ENCODE data around the gene LEF1.

The LEF1 gene

DNA sequence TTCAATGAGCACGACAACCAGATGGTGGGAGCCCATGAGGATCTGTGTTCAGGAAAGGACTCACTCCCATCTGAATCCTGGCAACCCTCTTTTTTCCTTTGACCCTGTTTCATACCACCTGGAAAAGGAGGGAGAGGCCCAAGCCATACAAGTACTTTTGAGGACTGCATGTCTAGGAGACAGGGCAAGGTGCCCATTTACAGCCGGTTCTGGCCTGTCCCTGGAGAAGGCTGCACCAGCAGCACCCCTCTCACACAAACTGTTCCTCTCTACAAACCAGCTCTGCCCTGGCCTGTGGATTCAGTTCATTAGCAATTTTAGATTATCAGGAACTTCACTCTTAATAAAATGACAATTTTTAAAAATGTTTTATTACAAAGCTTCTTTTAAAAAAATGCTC, 121.5 kb downstream of the LEF1 start:
- Histone ChIP-seq H3K9ac (ENCODE audit: low read depth, low read length) (no peak overlapping the region), H3K36me3 (ENCODE audit: insufficient read depth, low read length) (no peaks in the 10 kb centered on the region), H3K9me3 (ENCODE audit: control insufficient read depth, insufficient read depth, low read length) (no peaks in the 10 kb centered on the region), H3K4me1 (ENCODE audit: insufficient read depth, low read length) (no peaks in the 10 kb centered on the region)

DNA sequence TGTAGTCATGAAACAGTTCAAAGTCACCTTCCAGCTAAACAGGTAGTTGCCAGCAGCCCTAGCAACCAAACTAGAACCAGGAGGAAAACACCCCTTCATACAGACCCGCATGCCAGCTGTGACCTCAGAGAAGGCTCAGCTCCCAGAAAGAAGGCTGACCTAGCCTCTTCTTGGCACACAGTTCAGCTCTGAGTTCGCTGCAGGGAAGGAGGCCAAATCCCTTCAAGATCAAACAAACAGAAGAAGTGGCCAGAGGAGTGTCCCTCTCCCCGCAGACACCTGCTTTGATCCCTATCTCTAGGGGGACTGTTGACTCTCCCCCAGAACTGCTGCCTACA, 123.1 kb downstream of the LEF1 start:
- H3K4me1 ChIP-seq (ENCODE audit: insufficient read depth, low read length): no peaks in the 10 kb centered on the region
- H3K9me3 ChIP-seq (ENCODE audit: control insufficient read depth, insufficient read depth, low read length): no peaks in the 10 kb centered on the region
- no peak overlapping the region for H3K9ac ChIP-seq (ENCODE audit: low read depth, low read length)
- H3K36me3 ChIP-seq (ENCODE audit: insufficient read depth, low read length): no peaks in the 10 kb centered on the region

DNA sequence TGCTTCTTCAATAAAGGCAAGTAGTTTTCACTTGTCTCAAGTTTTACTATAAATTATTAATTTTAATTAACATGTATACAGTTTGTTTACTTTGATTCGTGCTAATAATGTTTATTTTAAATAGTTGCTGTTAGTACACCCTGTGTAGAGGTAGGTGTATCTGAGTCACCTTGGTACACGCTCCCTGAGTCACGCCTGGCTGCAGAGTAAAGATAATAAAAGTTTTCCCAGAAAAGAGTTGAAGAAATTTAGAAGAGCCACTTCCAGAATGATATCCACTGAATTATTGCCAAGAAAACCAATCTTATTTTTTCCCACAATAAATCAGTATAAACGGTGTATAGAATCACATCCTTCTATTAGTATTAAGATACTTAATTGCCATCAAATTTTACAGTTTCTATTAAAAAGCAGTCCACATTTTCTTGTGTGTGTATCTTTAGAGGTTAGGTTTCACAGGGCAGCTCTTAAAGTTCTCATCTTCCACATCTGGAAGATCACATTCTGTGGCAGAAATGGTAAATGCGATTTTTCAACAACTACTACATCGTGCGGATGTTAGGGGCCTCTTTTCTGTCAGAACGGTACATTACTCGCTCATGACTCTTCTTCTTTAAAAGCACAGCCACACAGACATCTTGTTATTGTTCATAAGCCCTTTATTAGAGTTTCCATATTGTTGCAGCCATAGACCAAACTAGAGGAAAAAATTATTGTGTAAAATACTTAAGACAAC, 123.6 kb downstream of the LEF1 start:
- H3K36me3 ChIP-seq (ENCODE audit: insufficient read depth, low read length): no peaks in the 10 kb centered on the region
- H3K9me3 ChIP-seq (ENCODE audit: control insufficient read depth, insufficient read depth, low read length): no peaks in the 10 kb centered on the region
- no peaks in the 10 kb centered on the region for H3K4me1 ChIP-seq (ENCODE audit: insufficient read depth, low read length)
- H3K9ac ChIP-seq (ENCODE audit: low read depth, low read length): no peak overlapping the region

DNA sequence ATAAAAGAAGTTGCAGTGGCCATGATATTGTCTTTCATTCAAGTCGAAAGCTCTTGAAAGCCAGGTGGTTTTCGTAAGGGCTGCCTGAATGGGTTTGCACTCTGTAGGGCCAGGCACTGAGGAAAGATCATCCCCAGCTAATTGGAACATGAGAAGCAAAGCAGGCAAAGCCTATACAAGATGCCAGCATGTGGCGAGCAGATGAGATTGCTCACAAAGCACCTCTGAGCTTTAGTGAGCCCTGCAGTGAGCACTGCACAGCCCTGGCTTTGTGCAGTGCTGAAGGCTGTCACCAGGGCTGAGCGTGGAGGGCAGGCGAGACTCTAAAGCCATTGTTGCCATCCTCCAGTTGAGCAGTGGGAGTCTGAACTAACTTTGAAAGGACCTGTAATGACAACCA, 125.2 kb downstream of the LEF1 start:
- Histone ChIP-seq H3K4me1 (ENCODE audit: insufficient read depth, low read length) (no peaks in the 10 kb centered on the region), H3K9ac (ENCODE audit: low read depth, low read length) (no peak overlapping the region), H3K36me3 (ENCODE audit: insufficient read depth, low read length) (no peaks in the 10 kb centered on the region), H3K9me3 (ENCODE audit: control insufficient read depth, insufficient read depth, low read length) (no peaks in the 10 kb centered on the region)

DNA sequence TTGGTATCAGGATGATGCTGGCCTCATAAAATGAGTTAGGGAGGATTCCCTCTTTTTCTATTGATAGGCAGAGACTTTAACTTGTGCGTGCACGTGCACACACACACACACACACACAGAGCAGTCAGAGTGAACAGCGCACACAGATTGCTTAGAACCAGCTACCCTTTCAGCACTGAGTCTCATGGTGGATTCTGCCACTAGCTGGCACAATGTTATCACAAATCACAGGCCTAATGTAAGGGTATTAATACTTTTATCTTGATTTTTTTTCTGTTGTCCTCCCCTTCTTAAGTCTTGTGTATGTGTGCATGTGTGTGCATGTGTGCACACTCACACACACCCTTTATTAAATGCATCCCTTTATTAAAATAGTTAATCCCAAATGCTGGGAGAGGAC, 125.8 kb downstream of the LEF1 start:
- H3K4me1 ChIP-seq (ENCODE audit: insufficient read depth, low read length): no peaks in the 10 kb centered on the region
- H3K9me3 ChIP-seq (ENCODE audit: control insufficient read depth, insufficient read depth, low read length): no peaks in the 10 kb centered on the region
- H3K36me3 ChIP-seq (ENCODE audit: insufficient read depth, low read length): no peaks in the 10 kb centered on the region
- H3K9ac ChIP-seq (ENCODE audit: low read depth, low read length): no peak overlapping the region

DNA sequence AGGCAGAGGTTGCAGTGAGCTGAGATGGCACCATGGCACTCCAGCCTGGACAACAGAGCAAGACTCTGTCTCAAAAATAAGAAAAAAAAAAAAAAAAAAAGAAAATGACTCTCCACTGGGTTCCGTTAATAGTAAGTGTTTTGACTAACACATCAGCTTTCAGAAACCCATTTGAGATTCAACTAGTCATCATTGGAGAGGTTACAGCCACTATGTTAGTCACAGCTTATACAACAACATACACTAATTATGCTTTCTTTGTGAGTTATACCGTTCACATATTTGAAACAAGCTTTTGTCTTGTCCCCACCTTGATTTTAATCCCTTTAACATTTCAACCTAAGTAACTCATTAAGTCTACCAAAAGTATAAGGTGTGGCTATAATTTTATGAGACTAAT, 130.8 kb downstream of the LEF1 start:
- H3K36me3 ChIP-seq (ENCODE audit: insufficient read depth, low read length): peaks cover 8% of the 10 kb centered on the region; the same call in 1 of the 2 replicates
- no peak overlapping the region for H3K9ac ChIP-seq (ENCODE audit: low read depth, low read length)
- H3K4me1 ChIP-seq (ENCODE audit: insufficient read depth, low read length): no peaks in the 10 kb centered on the region

DNA sequence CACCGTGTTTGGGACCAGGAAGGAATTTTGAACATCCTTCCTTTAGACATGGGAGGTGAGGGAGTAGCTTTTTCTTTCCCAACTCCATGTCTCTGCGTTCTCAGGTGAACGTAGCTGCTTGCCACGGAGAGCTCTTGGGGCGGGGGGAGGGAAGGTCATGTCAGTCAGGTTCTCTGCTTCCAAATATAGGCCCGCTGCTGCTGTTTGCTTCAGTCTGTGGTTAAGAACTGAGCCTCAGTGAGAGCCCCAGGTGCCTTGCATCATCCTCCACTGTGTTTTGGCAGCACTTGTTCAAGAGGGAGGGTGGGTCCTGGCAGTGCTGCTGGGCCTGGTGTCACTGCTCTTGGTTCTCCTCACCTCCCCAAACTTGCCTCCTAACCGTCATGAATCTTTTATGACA, 132.5 kb downstream of the LEF1 start:
- H3K9ac ChIP-seq (ENCODE audit: low read depth, low read length): no peak overlapping the region

More for the DNA sequence above, 130.8 kb downstream of the LEF1 start:
- no peaks in the 10 kb centered on the region for H3K9me3 ChIP-seq (ENCODE audit: control insufficient read depth, insufficient read depth, low read length)

DNA sequence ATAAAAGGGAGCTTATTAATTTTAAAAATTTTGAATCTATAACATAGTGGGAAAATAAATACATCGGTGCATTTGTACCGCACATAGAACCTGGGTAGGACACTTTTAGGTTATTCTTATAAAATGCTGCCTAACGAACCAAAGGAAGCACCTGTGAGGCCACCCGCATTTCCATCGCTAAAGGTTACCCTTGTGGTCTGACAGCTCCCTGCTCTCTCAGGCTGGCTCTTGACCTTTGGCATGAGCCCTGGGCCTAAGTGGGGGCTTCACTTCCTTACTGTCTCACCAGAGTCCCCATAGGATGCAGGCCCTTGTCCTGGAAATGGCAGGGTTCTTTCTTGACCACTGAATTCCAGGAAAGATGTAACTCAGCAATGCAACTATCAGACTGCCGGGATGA, 133.0 kb downstream of the LEF1 start:
- Histone ChIP-seq H3K36me3 (ENCODE audit: insufficient read depth, low read length) (peaks cover 8% of the 10 kb centered on the region; the same call in 1 of the 2 replicates), H3K9ac (ENCODE audit: low read depth, low read length) (no peak overlapping the region), H3K4me1 (ENCODE audit: insufficient read depth, low read length) (no peaks in the 10 kb centered on the region), H3K9me3 (ENCODE audit: control insufficient read depth, insufficient read depth, low read length) (no peaks in the 10 kb centered on the region)

More for the DNA sequence above, 132.5 kb downstream of the LEF1 start:
- Histone ChIP-seq H3K4me1 (ENCODE audit: insufficient read depth, low read length) (no peaks in the 10 kb centered on the region), H3K9me3 (ENCODE audit: control insufficient read depth, insufficient read depth, low read length) (no peaks in the 10 kb centered on the region), H3K36me3 (ENCODE audit: insufficient read depth, low read length) (peaks cover 8% of the 10 kb centered on the region; the same call in 1 of the 2 replicates)

DNA sequence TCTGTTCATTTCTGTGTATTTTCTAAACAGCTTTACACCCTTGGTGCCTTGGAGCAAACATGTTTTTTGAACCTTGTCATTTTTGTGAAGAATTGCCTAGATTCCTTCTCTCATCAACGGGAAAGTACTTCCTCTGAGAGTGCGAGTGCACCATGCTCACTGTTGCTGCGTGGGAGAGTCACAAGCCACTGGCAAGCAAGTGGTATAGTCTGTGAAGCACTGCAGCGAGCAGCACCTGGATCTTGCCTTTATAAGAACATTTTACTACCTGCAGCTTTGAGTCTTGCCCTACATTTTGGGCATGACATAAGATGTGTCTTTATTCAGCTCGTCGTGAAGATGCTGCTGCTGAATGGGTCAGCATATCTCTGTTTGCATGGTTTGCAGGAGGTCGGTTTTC, 134.2 kb downstream of the LEF1 start:
- no peak overlapping the region for H3K9ac ChIP-seq (ENCODE audit: low read depth, low read length)
- peaks cover 8% of the 10 kb centered on the region; the same call in 1 of the 2 replicates for H3K36me3 ChIP-seq (ENCODE audit: insufficient read depth, low read length)
- H3K9me3 ChIP-seq (ENCODE audit: control insufficient read depth, insufficient read depth, low read length): no peaks in the 10 kb centered on the region
- no peaks in the 10 kb centered on the region for H3K4me1 ChIP-seq (ENCODE audit: insufficient read depth, low read length)

DNA sequence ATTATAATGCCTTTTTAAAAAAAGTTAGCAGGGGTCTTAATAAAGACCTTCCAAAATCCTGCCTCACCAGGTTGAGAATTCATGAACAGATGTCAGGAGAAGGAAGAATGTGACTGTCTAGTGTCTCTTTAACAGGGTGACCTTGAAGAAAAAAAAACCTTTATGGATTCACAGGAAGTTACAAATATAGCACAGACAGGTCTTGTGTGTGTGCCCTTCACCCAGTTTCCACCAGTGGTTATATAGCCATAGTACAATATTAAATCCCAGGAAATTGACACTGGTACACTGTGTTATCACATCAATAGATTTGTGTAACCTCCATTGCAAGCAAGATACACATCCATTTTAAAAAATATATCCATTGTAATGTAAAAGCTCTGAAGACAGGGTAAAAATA, 135.4 kb downstream of the LEF1 start:
- no peaks in the 10 kb centered on the region for H3K9me3 ChIP-seq (ENCODE audit: control insufficient read depth, insufficient read depth, low read length)
- no peak overlapping the region for H3K9ac ChIP-seq (ENCODE audit: low read depth, low read length)
- H3K36me3 ChIP-seq (ENCODE audit: insufficient read depth, low read length): peaks cover 11% of the 10 kb centered on the region; the same call in 1 of the 2 replicates
- no peaks in the 10 kb centered on the region for H3K4me1 ChIP-seq (ENCODE audit: insufficient read depth, low read length)

DNA sequence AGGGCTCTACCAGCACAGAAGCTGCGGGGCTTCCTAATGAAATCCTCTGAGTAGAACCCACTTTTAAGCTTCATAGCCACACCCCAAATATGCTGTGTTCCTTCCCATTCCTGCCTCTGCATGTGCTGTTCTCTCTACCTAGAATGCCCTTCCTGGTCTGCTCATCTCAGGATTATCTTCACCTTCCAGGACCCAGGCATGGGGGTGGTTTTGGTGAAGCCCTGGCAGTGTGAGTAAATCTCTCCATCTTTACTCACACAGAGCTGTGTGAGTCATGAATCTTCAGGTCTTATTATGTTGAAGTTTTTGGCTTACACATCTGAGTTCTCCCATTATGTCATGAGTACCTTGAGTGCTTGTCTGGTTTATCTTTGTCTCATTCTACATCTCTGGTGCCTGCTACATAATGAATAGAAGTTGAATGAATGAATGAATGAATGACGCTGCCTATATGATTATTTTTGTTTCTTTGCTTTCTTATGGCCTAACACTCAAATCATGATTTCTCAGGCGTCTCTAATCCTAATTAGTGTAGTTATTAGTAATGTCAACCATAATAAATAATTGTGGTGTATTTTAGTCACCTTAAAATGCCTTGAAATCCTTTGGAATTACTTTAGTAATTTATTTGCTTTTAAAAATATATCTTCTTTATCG, 137.2 kb downstream of the LEF1 start:
- H3K9me3 ChIP-seq (ENCODE audit: control insufficient read depth, insufficient read depth, low read length): no peaks in the 10 kb centered on the region
- H3K4me1 ChIP-seq (ENCODE audit: insufficient read depth, low read length): no peaks in the 10 kb centered on the region
- H3K9ac ChIP-seq (ENCODE audit: low read depth, low read length): no peak overlapping the region
- peaks cover 11% of the 10 kb centered on the region; the same call in 1 of the 2 replicates for H3K36me3 ChIP-seq (ENCODE audit: insufficient read depth, low read length)

DNA sequence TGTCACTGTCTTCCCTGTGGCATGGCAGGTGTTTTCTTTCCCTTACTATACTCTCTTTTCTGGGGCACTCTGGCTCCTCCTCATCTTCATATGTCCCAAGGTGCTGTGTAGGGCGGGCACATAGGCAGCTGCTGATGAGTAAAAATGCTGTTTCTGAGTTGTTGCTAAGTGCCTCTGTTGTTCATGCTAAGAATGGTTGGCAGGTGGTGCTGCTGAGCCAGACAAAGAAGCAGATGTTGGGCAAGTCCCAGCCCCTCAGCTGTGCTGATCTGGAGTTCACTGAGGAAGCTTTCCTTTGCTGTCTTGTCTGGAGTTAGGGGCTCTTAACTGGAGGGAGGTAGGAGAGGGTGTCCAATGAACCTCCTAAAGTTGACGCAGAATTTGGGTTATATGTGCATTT, 138.4 kb downstream of the LEF1 start:
- no peaks in the 10 kb centered on the region for H3K9me3 ChIP-seq (ENCODE audit: control insufficient read depth, insufficient read depth, low read length)
- H3K36me3 ChIP-seq (ENCODE audit: insufficient read depth, low read length): peaks cover 11% of the 10 kb centered on the region; the same call in 1 of the 2 replicates
- H3K4me1 ChIP-seq (ENCODE audit: insufficient read depth, low read length): no peaks in the 10 kb centered on the region
- H3K9ac ChIP-seq (ENCODE audit: low read depth, low read length): no peak overlapping the region

DNA sequence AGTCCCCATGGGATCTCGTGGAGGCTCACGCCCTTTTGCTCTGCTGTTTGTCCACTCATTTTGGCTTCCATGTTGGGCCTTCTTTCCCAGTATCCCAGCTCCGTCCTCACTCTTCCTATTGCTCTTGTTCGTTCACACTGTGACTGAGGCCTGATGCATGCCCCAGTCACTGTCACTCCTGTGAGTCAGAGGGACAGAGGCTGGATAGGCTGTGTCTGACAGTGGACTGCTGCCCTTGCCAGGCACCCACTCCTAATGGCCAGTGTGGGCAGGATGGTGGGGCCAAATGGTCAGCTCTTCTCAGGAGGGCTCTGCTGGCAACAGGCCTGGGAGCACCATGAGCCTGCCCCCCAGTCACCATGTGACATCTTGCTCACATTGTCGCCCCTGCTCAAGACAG, 139.0 kb downstream of the LEF1 start:
- Histone ChIP-seq H3K9me3 (ENCODE audit: control insufficient read depth, insufficient read depth, low read length) (no peaks in the 10 kb centered on the region), H3K36me3 (ENCODE audit: insufficient read depth, low read length) (peaks cover 10% of the 10 kb centered on the region; the same call in 1 of the 2 replicates), H3K9ac (ENCODE audit: low read depth, low read length) (no peak overlapping the region), H3K4me1 (ENCODE audit: insufficient read depth, low read length) (no peaks in the 10 kb centered on the region)

DNA sequence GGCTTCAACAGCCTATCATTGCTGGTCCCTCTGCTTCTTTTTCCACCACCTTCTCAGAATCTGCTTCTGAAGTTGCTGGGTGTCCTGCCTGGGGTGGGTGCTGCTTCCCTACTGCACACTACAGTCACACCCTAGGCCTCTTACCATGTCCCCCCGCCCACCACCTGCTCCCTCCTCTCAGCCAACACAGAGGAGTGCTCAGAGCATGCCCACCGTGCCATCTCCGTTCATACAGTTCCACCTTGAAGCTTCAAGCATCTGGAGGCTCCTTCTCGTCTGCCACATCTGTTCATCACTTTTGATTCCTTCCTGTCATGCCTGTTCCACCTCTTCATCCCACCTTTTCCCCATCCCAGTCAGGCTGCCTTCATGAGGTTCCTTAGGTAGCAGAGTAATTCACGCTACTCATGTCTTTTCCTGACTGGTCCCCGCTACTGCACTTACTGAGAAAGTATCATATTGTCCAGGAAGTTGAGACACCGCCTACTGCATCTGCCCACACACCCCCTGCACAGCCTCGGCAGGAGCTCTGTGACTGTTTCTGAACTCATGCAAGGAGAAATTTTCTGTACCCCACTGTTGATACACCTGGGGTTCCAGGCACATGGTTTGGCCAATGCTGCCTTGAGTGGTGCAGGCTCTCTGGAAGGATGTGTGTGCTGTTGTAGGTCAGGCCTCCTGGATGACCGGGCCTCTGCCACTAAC, 139.6 kb downstream of the LEF1 start:
- no peaks in the 10 kb centered on the region for H3K9me3 ChIP-seq (ENCODE audit: control insufficient read depth, insufficient read depth, low read length)
- H3K9ac ChIP-seq (ENCODE audit: low read depth, low read length): no peak overlapping the region
- peaks cover 4% of the 10 kb centered on the region; the same call in 1 of the 2 replicates for H3K36me3 ChIP-seq (ENCODE audit: insufficient read depth, low read length)
- H3K4me1 ChIP-seq (ENCODE audit: insufficient read depth, low read length): no peaks in the 10 kb centered on the region

DNA sequence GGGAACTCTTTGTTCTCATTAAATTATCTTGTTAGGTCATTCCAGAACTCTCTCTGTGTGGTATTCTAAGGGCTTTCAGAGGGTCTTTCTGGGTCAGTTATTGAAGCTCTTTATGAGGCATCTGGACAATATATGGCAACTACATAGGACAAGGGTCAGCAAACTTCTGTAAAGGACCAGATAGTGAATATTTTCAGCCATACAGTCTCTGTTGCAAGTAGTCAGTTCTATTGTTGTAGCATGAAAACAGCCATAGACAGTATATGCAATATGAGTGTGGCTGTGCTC, 143.9 kb downstream of the LEF1 start:
- H3K9ac ChIP-seq (ENCODE audit: low read depth, low read length): no peak overlapping the region
- no peaks in the 10 kb centered on the region for H3K9me3 ChIP-seq (ENCODE audit: control insufficient read depth, insufficient read depth, low read length)
- peaks cover 8% of the 10 kb centered on the region; the same call in 1 of the 2 replicates for H3K36me3 ChIP-seq (ENCODE audit: insufficient read depth, low read length)
- H3K4me1 ChIP-seq (ENCODE audit: insufficient read depth, low read length): peaks cover 9% of the 10 kb centered on the region; the same call in 1 of the 2 replicates
